Measurements from ENCODE around the gene RNF8.
"Not testable (repeated sequence)": the region's sequence is repeated elsewhere in the genome, so short reads cannot be mapped to it uniquely, and the experiment has no call there.

Gene RNF8

GRCh38 chr6:37353761-37354525 lies at the start of gene RNF8:
TSS of gene RNF8 (plus strand) at chr6:37353983. CDS start at chr6:37354165, 182 bp downstream.
- DNase-seq (ENCODE audit: low spot score) = peak; percentile 99

GRCh38 chr6:37304766-37305165 lies 49.0 kb upstream of the RNF8 start:
- DNase-seq (ENCODE audit: low spot score) = no peak

GRCh38 chr6:37305841-37306425 lies 47.9 kb upstream of the RNF8 start:
- DNase-seq (ENCODE audit: low spot score) = no peak

- no peak for DNase-seq (ENCODE audit: low spot score)
Observed at GRCh38 chr6:37306624-37307222, 47.1 kb upstream of the RNF8 start.

GRCh38 chr6:37307484-37307883 lies 46.3 kb upstream of the RNF8 start:
- DNase-seq (ENCODE audit: low spot score) = not testable (repeated sequence)

- no peak for DNase-seq (ENCODE audit: low spot score)
Observed at GRCh38 chr6:37308069-37308815, 45.5 kb upstream of the RNF8 start.

- no peak for DNase-seq (ENCODE audit: low spot score)
Observed at GRCh38 chr6:37309046-37309445, 44.7 kb upstream of the RNF8 start.

- no peak for DNase-seq (ENCODE audit: low spot score)
Observed at GRCh38 chr6:37309692-37310091, 44.1 kb upstream of the RNF8 start.

- no peak for DNase-seq (ENCODE audit: low spot score)
Observed at GRCh38 chr6:37310966-37311365, 42.8 kb upstream of the RNF8 start.

- peak; percentile 22 for DNase-seq (ENCODE audit: low spot score)
Observed at GRCh38 chr6:37311741-37312473, 41.9 kb upstream of the RNF8 start.

GRCh38 chr6:37313723-37314486 lies 39.9 kb upstream of the RNF8 start:
- DNase-seq (ENCODE audit: low spot score) = no peak

GRCh38 chr6:37314487-37315156 lies 39.2 kb upstream of the RNF8 start:
- DNase-seq (ENCODE audit: low spot score) = peak; percentile 20

GRCh38 chr6:37315157-37315515 lies 38.6 kb upstream of the RNF8 start:
- DNase-seq (ENCODE audit: low spot score) = no peak

GRCh38 chr6:37316071-37316470 lies 37.7 kb upstream of the RNF8 start:
- DNase-seq (ENCODE audit: low spot score) = no peak

GRCh38 chr6:37317312-37318038 lies 36.3 kb upstream of the RNF8 start:
- no peak for DNase-seq (ENCODE audit: low spot score)

- DNase-seq (ENCODE audit: low spot score) = no peak
Observed at GRCh38 chr6:37319156-37319555, 34.6 kb upstream of the RNF8 start.

- no peak for DNase-seq (ENCODE audit: low spot score)
Observed at GRCh38 chr6:37319856-37320480, 33.8 kb upstream of the RNF8 start.

GRCh38 chr6:37320646-37321045 lies 33.1 kb upstream of the RNF8 start:
- no peak for DNase-seq (ENCODE audit: low spot score)

GRCh38 chr6:37321101-37321500 lies 32.7 kb upstream of the RNF8 start:
- DNase-seq (ENCODE audit: low spot score) = no peak
